Uterus (tissue), 4 donors: Measurements from ENCODE around the gene SRXN1. TPM values are rescaled to one million over a fixed set of nuclear protein-coding genes. Genes with fewer than 3 reads are reported as not detected.

ENCODE experiments used
- DNase-seq, 2 donors: peaks; one replicate each; pipeline ENCODE4 v3.0.0-alpha.2; 2019 to 2020
- H3K27ac ChIP-seq, 2 donors: fragments of 200-600 bp; sonication (generic); 1 replicate in 1 of 2; 2 replicates in 1 of 2; pipeline ENCODE4 v1.5.1; 2016 to 2018
- H3K27me3 ChIP-seq, 2 donors: fragments of 200-600 bp; sonication (generic); one replicate each; pipeline ENCODE4 v1.5.1; 2018 to 2019; ENCODE audit warnings: control low read depth in 1 of 2
- H3K36me3 ChIP-seq, 2 donors: fragments of 200-600 bp; sonication (generic); one replicate each; pipeline ENCODE4 v1.5.1; 2019; ENCODE audit warnings: control low read depth in 1 of 2
- H3K4me1 ChIP-seq, 2 donors: fragments of 200-600 bp; sonication (generic); one replicate each; pipeline ENCODE4 v1.5.1; 2018 to 2019; ENCODE audit warnings: control low read depth in 1 of 2
- H3K4me3 ChIP-seq, 2 donors: fragments of 200-600 bp; sonication (generic); 1 replicate in 1 of 2; 2 replicates in 1 of 2; pipeline ENCODE4 v1.5.1; 2018 to 2019; ENCODE audit warnings: mild to moderate bottlenecking in 1 of 2
- H3K9me3 ChIP-seq, 2 donors: fragments of 200-600 bp; sonication (generic); one replicate each; pipeline ENCODE4 v1.5.1; 2019; ENCODE audit warnings: control low read depth in 1 of 2
- POLR2A ChIP-seq, 2 donors: fragments of 450-650 bp; IDR thresholded peaks; one replicate each; pipeline ENCODE4 v1.6.1; 2016; ENCODE audit warnings: antibody characterized with exemption in 2 of 2, mild to moderate bottlenecking in 1 of 2, moderate library complexity in 1 of 2
- intact Hi-C: fragments of 100-400 bp; cut with DNase I; formaldehyde crosslinking; loops from one replicate; pipeline ENCODE4 v1.15.1; 2023; ENCODE audit warnings: low total_unique reads
- total RNA-seq, 4 donors: library from RNA; depleted of rRNA in 3 of 4; stranded (reverse); fragments of >200 nt in 3 of 4; gene quantifications; one replicate each; pipeline versions ENCODE4 v1.1.0 to v1.2.4, GENCODE V29; 2014 to 2023
- TF ChIP-seq, protein P1 (sequence below), 4 experiments: fragments of 200-600 bp in 2 of 4; fragments of 450-650 bp in 2 of 4; sonication (generic) in 2 of 4; IDR thresholded peaks; one replicate each; pipeline ENCODE4 v1.5.1; 2016 to 2019; ENCODE audit warnings: antibody characterized with exemption in 4 of 4, mild to moderate bottlenecking in 2 of 4, moderate library complexity in 1 of 4
- donor health status: DM: yes; HTN: yes; CAD: no.

The SRXN1 gene
- total RNA-seq, 4 donors from 2014 or later, result 6.1 to 33.2 (median 16.6) TPM

- H3K9me3 ChIP-seq, result no peaks in the 10 kb centered on the region
- H3K36me3 ChIP-seq, result no peaks in the 10 kb centered on the region
- no peak overlapping the region for H3K4me3 ChIP-seq
- TF ChIP-seq, protein P1, sequence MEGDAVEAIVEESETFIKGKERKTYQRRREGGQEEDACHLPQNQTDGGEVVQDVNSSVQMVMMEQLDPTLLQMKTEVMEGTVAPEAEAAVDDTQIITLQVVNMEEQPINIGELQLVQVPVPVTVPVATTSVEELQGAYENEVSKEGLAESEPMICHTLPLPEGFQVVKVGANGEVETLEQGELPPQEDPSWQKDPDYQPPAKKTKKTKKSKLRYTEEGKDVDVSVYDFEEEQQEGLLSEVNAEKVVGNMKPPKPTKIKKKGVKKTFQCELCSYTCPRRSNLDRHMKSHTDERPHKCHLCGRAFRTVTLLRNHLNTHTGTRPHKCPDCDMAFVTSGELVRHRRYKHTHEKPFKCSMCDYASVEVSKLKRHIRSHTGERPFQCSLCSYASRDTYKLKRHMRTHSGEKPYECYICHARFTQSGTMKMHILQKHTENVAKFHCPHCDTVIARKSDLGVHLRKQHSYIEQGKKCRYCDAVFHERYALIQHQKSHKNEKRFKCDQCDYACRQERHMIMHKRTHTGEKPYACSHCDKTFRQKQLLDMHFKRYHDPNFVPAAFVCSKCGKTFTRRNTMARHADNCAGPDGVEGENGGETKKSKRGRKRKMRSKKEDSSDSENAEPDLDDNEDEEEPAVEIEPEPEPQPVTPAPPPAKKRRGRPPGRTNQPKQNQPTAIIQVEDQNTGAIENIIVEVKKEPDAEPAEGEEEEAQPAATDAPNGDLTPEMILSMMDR (IDR thresholded peaks at IDR 0.05), result no peak
- TF ChIP-seq POLR2A (IDR thresholded peaks at IDR 0.05), result no peak
- peaks cover 0 to 5% of the 10 kb centered on the region in 2 donors for H3K4me1 ChIP-seq
- intact Hi-C loops, result no loop called here
- DNase-seq, result no peak
- peaks cover 0 to 12% of the 10 kb centered on the region in 2 donors for H3K27me3 ChIP-seq
- H3K27ac ChIP-seq, result no peak overlapping the region
Observed at GRCh38 chr20:661474-662270, 8.7 kb upstream of the SRXN1 start.

DNA sequence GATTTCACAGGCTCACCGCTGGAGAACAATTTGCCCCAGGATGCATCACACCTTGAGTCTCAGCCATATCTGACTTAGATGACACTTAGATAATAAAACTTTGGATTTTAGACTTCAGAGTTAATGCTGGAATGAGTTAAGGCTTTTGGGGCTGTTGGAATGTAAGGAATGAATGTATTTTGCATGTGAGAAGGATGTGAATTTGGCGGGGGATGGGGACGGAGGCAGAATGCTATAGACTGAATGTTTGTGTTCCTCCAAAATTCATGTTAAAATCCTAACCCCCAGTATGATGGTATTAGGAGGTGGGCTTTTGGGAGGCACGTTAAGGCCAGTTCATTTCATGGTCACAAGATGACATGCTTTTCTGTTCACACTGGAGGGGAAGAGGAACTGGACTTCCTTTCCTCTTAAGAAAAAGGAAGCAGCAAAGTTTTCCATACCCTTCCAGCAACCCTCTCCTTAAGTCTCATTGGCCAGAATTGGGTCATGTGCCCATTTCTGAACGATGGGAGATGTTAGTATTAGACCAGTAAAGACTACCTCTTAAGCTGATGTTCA lies 5.8 kb upstream of the SRXN1 start:
- intact Hi-C loops, result no loop called here

GRCh38 chr20:658202-658601 lies 5.2 kb upstream of the SRXN1 start:
- Histone ChIP-seq H3K9me3 (no peaks in the 10 kb centered on the region), H3K27me3 (peaks cover 0 to 5% of the 10 kb centered on the region in 2 donors), H3K36me3 (no peaks in the 10 kb centered on the region), H3K27ac (no peak overlapping the region), H3K4me3 (no peak overlapping the region), H3K4me1 (no peaks in the 10 kb centered on the region)
- DNase-seq, result no peak
- intact Hi-C loops, result no loop called here
- TF ChIP-seq POLR2A (IDR thresholded peaks at IDR 0.05), result no peak
- TF ChIP-seq, protein P1 (IDR thresholded peaks at IDR 0.05), result no peak

More for the DNA sequence above, 5.8 kb upstream of the SRXN1 start:
- Histone ChIP-seq H3K4me3 (no peak overlapping the region), H3K9me3 (no peaks in the 10 kb centered on the region), H3K27me3 (peaks cover 0 to 6% of the 10 kb centered on the region in 2 donors), H3K36me3 (no peaks in the 10 kb centered on the region), H3K27ac (no peak overlapping the region), H3K4me1 (peaks cover 0 to 5% of the 10 kb centered on the region in 2 donors)
- DNase-seq, result no peak
- TF ChIP-seq, protein P1 (IDR thresholded peaks at IDR 0.05), result no peak
- no peak for TF ChIP-seq POLR2A (IDR thresholded peaks at IDR 0.05)

DNA sequence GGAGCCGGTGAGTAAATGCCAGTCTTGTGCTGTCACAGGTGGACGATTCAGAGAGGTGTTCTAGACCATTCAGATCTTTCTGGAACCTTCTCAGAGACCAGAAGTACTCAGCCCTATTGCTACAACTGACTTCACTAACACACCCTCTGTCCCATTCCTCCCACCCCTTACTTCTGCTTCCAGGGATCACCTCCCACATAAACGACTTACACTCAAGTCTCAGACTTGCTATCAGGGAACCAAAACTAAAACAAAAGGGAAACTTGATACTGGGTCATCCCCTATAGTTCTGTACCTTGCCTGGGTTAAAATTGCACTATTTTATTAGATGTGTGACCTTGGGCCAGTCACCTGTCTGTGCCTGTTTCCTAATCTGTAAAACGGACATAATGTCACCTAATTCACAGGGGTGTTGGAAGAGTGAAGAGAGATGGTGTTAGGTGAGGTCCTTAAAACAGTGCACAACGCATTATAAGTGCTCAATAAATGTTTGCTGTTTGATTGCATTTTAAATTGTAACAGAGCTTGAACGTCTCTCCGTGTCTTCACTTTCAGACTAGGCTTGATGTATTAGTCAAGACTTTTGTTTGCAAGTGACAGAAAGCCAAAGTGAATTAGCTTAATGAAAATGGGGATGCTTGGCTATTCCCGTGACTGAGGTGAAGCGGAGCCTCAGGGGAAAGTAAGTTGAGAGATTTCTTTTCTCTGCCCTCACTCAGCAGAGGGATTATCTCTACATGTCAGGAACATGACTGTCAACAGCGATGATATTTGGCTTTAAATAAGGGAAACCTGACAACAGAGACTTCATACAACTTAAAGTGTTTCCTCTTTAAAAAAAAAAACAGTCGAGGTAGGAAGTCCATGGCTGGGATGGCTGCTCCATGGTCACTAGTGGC lies 3.0 kb upstream of the SRXN1 start:
- Histone ChIP-seq H3K27ac (no peak overlapping the region), H3K27me3 (no peaks in the 10 kb centered on the region), H3K36me3 (no peaks in the 10 kb centered on the region), H3K4me3 (no peak overlapping the region), H3K9me3 (no peaks in the 10 kb centered on the region), H3K4me1 (no peaks in the 10 kb centered on the region)
- TF ChIP-seq, protein P1 (IDR thresholded peaks at IDR 0.05), result no peak
- TF ChIP-seq POLR2A (IDR thresholded peaks at IDR 0.05), result no peak
- intact Hi-C loops, result no loop called here
- no peak for DNase-seq
